Neural progenitor cell (in vitro differentiated cells): ENCODE results near the gene DLL4. TPM values are rescaled to one million over a fixed set of nuclear protein-coding genes. Genes with fewer than 3 reads are reported as not detected.

ENCODE experiments used
- DNase-seq: peaks from one replicate; pipeline ENCODE4 v3.0.0-alpha.2; 2016; ENCODE audit warnings: low spot score
- H2AFZ ChIP-seq: fragments of 200-600 bp; sonication (generic); replicated peaks from 2 replicates; pipeline ENCODE4 v1.6.1; 2016; ENCODE audit warnings: antibody characterized with exemption
- H3F3A ChIP-seq: fragments of 200-600 bp; sonication (generic); 2 replicates; pipeline ENCODE4 v1.6.1; 2016; ENCODE audit warnings: antibody characterized with exemption, low read depth
- H3K27ac ChIP-seq: fragments of 200-600 bp; sonication (generic); 2 replicates; pipeline ENCODE4 v1.5.1; 2016; ENCODE audit warnings: mild to moderate bottlenecking
- H3K27me3 ChIP-seq: fragments of 200-600 bp; sonication (generic); 2 replicates; pipeline ENCODE4 v1.6.1; 2016; ENCODE audit warnings: mild to moderate bottlenecking, moderate library complexity
- H3K36me3 ChIP-seq: fragments of 200-600 bp; sonication (generic); 2 replicates; pipeline ENCODE4 v1.5.1; 2016
- H3K4me1 ChIP-seq: fragments of 200-600 bp; sonication (generic); 2 replicates; pipeline ENCODE4 v1.6.1; 2016; ENCODE audit warnings: mixed run types
- H3K4me2 ChIP-seq: fragments of 200-600 bp; sonication (generic); 2 replicates; pipeline ENCODE4 v1.6.1; 2016
- H3K4me3 ChIP-seq: fragments of 200-600 bp; sonication (generic); 2 replicates; pipeline ENCODE4 v1.5.1; 2016
- H3K79me2 ChIP-seq: fragments of 200-600 bp; sonication (generic); 2 replicates; pipeline ENCODE4 v1.6.1; 2016; ENCODE audit warnings: low read depth
- H3K9ac ChIP-seq: fragments of 200-600 bp; sonication (generic); 2 replicates; pipeline ENCODE4 v1.6.1; 2016
- H3K9me3 ChIP-seq: fragments of 200-600 bp; sonication (generic); 2 replicates; pipeline ENCODE4 v1.5.1; 2016; ENCODE audit warnings: low read depth
- H4K20me1 ChIP-seq: fragments of 200-600 bp; sonication (generic); 2 replicates; pipeline ENCODE4 v1.6.1; 2016; ENCODE audit warnings: low read depth
- H3K27ac Mint-ChIP-seq: 3 replicates; pipeline ENCODE4 v1.8.0; 2021; ENCODE audit warnings: mixed read lengths
- H3K27me3 Mint-ChIP-seq: 2 replicates; pipeline ENCODE4 v1.8.0; 2022; ENCODE audit warnings: low read depth, mild to moderate bottlenecking, inconsistent platforms, moderate library complexity, mixed read lengths; ENCODE audit not compliant: insufficient read depth
- H3K36me3 Mint-ChIP-seq: 3 replicates; pipeline ENCODE4 v1.8.0; 2021; ENCODE audit warnings: mixed read lengths
- H3K4me1 Mint-ChIP-seq: 3 replicates; pipeline ENCODE4 v1.8.0; 2021; ENCODE audit warnings: mixed read lengths
- H3K4me3 Mint-ChIP-seq: 3 replicates; pipeline ENCODE4 v1.8.0; 2021; ENCODE audit warnings: mild to moderate bottlenecking, moderate library complexity, mixed read lengths
- H3K9me3 Mint-ChIP-seq: 3 replicates; pipeline ENCODE4 v1.8.0; 2020; ENCODE audit warnings: mixed read lengths
- CTCF ChIP-seq: fragments of 200-600 bp; sonication (generic); IDR thresholded peaks from 2 replicates; pipeline ENCODE4 v1.5.1; 2017; ENCODE audit warnings: antibody characterized with exemption, mild to moderate bottlenecking
- EZH2 ChIP-seq: fragments of 200-600 bp; sonication (generic); IDR thresholded peaks from 2 replicates; pipeline ENCODE4 v1.6.1; 2017; ENCODE audit warnings: antibody characterized with exemption, mild to moderate bottlenecking, moderate library complexity
- EZH2phosphoT487 ChIP-seq: fragments of 200-600 bp; sonication (generic); IDR thresholded peaks from 2 replicates; pipeline ENCODE4 v1.6.1; 2017; ENCODE audit warnings: antibody characterized with exemption
- total RNA-seq: library from RNA; depleted of rRNA; stranded (reverse); fragments of >200 nt; gene quantifications from 2 replicates; pipeline ENCODE4 v1.2.3, GENCODE V29; 2015; ENCODE audit warnings: low replicate concordance

Gene DLL4
- total RNA-seq, 1 donor from 2014 or later = not detected

- Histone ChIP-seq H3K27ac (no peak overlapping the region), H3K4me1 (peaks cover 12% of the 10 kb centered on the region), H3K4me2 (no peak overlapping the region), H3K27me3 (no peaks in the 10 kb centered on the region), H3F3A (peaks cover 14% of the 10 kb centered on the region), H2AFZ (no peak overlapping the region), H3K36me3 (no peaks in the 10 kb centered on the region), H4K20me1 (no peaks in the 10 kb centered on the region), H3K9ac (no peak overlapping the region), H3K4me3 (no peak overlapping the region), H3K9me3 (no peaks in the 10 kb centered on the region), H3K79me2 (no peaks in the 10 kb centered on the region)
- Mint-ChIP-seq H3K9me3 (no peaks in the 10 kb centered on the region), H3K27me3 (peaks cover 6% of the 10 kb centered on the region), H3K4me3 (no peak overlapping the region), H3K27ac (no peak overlapping the region), H3K36me3 (no peaks in the 10 kb centered on the region), H3K4me1 (peaks cover 21% of the 10 kb centered on the region)
- DNase-seq = peak; percentile 81
- TF ChIP-seq EZH2 (no peak), CTCF (no peak)
These were observed 39.3 kb downstream of the DLL4 start for GRCh38 chr15:40968290-40969085.

- H3F3A ChIP-seq = peaks cover 14% of the 10 kb centered on the region
- H3K4me3 ChIP-seq = no peak overlapping the region
- TF ChIP-seq EZH2 (no peak), EZH2phosphoT487 (no peak)
- no peak overlapping the region for H3K4me2 ChIP-seq
- peaks cover 21% of the 10 kb centered on the region for H3K4me1 Mint-ChIP-seq
- H3K27ac Mint-ChIP-seq = no peak overlapping the region
- no peaks in the 10 kb centered on the region for H3K9me3 Mint-ChIP-seq
- no peaks in the 10 kb centered on the region for H3K27me3 ChIP-seq
- H3K4me3 Mint-ChIP-seq = no peak overlapping the region
- no peak overlapping the region for H3K9ac ChIP-seq
- H3K27ac ChIP-seq = no peak overlapping the region
- H2AFZ ChIP-seq = no peak overlapping the region
- DNase-seq = no peak
- no peaks in the 10 kb centered on the region for H3K36me3 ChIP-seq
- no peaks in the 10 kb centered on the region for H3K79me2 ChIP-seq
- no peaks in the 10 kb centered on the region for H4K20me1 ChIP-seq
- H3K36me3 Mint-ChIP-seq = no peaks in the 10 kb centered on the region
- H3K27me3 Mint-ChIP-seq = peaks cover 6% of the 10 kb centered on the region
- H3K4me1 ChIP-seq = peaks cover 12% of the 10 kb centered on the region
- no peaks in the 10 kb centered on the region for H3K9me3 ChIP-seq
These were observed 40.2 kb downstream of the DLL4 start for GRCh38 chr15:40969363-40969762.

GRCh38 chr15:40974879-40975278, 45.7 kb downstream of the DLL4 start:
- Histone ChIP-seq H3K79me2 (no peaks in the 10 kb centered on the region), H3F3A (no peaks in the 10 kb centered on the region), H3K36me3 (no peaks in the 10 kb centered on the region), H3K27me3 (no peaks in the 10 kb centered on the region), H3K4me3 (no peak overlapping the region), H2AFZ (no peak overlapping the region), H3K9me3 (no peaks in the 10 kb centered on the region), H3K9ac (no peak overlapping the region), H4K20me1 (no peaks in the 10 kb centered on the region), H3K4me1 (peaks cover 6% of the 10 kb centered on the region), H3K4me2 (no peak overlapping the region), H3K27ac (no peak overlapping the region)
- TF ChIP-seq CTCF (no peak), EZH2phosphoT487 (no peak), EZH2 (no peak)
- Mint-ChIP-seq H3K27me3 (peaks cover 2% of the 10 kb centered on the region), H3K9me3 (no peaks in the 10 kb centered on the region), H3K27ac (no peak overlapping the region), H3K4me3 (no peak overlapping the region), H3K36me3 (no peaks in the 10 kb centered on the region), H3K4me1 (peaks cover 9% of the 10 kb centered on the region)
- DNase-seq = no peak

- H3K9ac ChIP-seq = no peak overlapping the region
- H2AFZ ChIP-seq = no peak overlapping the region
- Mint-ChIP-seq H3K27me3 (peaks cover 4% of the 10 kb centered on the region), H3K4me1 (peaks cover 9% of the 10 kb centered on the region), H3K36me3 (peaks cover 9% of the 10 kb centered on the region), H3K4me3 (no peak overlapping the region), H3K27ac (no peak overlapping the region), H3K9me3 (no peaks in the 10 kb centered on the region)
- H3K4me3 ChIP-seq = no peak overlapping the region
- no peak overlapping the region for H3K4me2 ChIP-seq
- H3K9me3 ChIP-seq = no peaks in the 10 kb centered on the region
- TF ChIP-seq EZH2 = no peak
- TF ChIP-seq CTCF = no peak
- TF ChIP-seq EZH2phosphoT487 = no peak
- DNase-seq = no peak
- no peaks in the 10 kb centered on the region for H4K20me1 ChIP-seq
- peaks cover 6% of the 10 kb centered on the region for H3K4me1 ChIP-seq
- H3F3A ChIP-seq = no peaks in the 10 kb centered on the region
- H3K79me2 ChIP-seq = no peaks in the 10 kb centered on the region
- H3K27ac ChIP-seq = no peak overlapping the region
- no peaks in the 10 kb centered on the region for H3K27me3 ChIP-seq
- no peaks in the 10 kb centered on the region for H3K36me3 ChIP-seq
These were observed 47.7 kb downstream of the DLL4 start for GRCh38 chr15:40976819-40977218.
